ENCODE results near the gene SEC23IP.
A peak's percentile ranks its signal among the peaks of the same experiment; 100 is the strongest.
"Not testable (repeated sequence)": the region's sequence is repeated elsewhere in the genome, so short reads cannot be mapped to it uniquely, and the experiment has no call there.

The SEC23IP gene

GRCh38 chr10:119892188-119893065 lies at the start of gene SEC23IP:
TSS of gene SEC23IP (plus strand) at chr10:119892730. CDS start at chr10:119892783, 53 bp downstream.
- DNase-seq (ENCODE audit: low read depth) = peak; percentile 77

- DNase-seq (ENCODE audit: low read depth) = no peak
Observed at GRCh38 chr10:119845656-119846055, 46.9 kb upstream of the SEC23IP start.

- DNase-seq (ENCODE audit: low read depth) = peak; percentile 57
Observed at GRCh38 chr10:119849031-119849789, 43.3 kb upstream of the SEC23IP start.

GRCh38 chr10:119849944-119850343 lies 42.6 kb upstream of the SEC23IP start:
- DNase-seq (ENCODE audit: low read depth) = no peak

GRCh38 chr10:119852277-119852676 lies 40.3 kb upstream of the SEC23IP start:
- DNase-seq (ENCODE audit: low read depth) = no peak

- DNase-seq (ENCODE audit: low read depth) = no peak
Observed at GRCh38 chr10:119852822-119853221, 39.7 kb upstream of the SEC23IP start.

GRCh38 chr10:119853574-119853973 lies 39.0 kb upstream of the SEC23IP start:
- no peak for DNase-seq (ENCODE audit: low read depth)

GRCh38 chr10:119858063-119858462 lies 34.5 kb upstream of the SEC23IP start:
- DNase-seq (ENCODE audit: low read depth) = no peak

- DNase-seq (ENCODE audit: low read depth) = no peak
Observed at GRCh38 chr10:119859420-119860258, 32.9 kb upstream of the SEC23IP start.

GRCh38 chr10:119860866-119861607 lies 31.5 kb upstream of the SEC23IP start:
- DNase-seq (ENCODE audit: low read depth) = no peak

- no peak for DNase-seq (ENCODE audit: low read depth)
Observed at GRCh38 chr10:119862524-119862923, 30.0 kb upstream of the SEC23IP start.

GRCh38 chr10:119863951-119864565 lies 28.5 kb upstream of the SEC23IP start:
- DNase-seq (ENCODE audit: low read depth) = no peak

GRCh38 chr10:119865699-119866240 lies 26.8 kb upstream of the SEC23IP start:
- DNase-seq (ENCODE audit: low read depth) = no peak

- DNase-seq (ENCODE audit: low read depth) = no peak
Observed at GRCh38 chr10:119867317-119867716, 25.2 kb upstream of the SEC23IP start.

GRCh38 chr10:119869398-119869797 lies 23.1 kb upstream of the SEC23IP start:
- DNase-seq (ENCODE audit: low read depth) = not testable (repeated sequence)

GRCh38 chr10:119871881-119872609 lies 20.5 kb upstream of the SEC23IP start:
- no peak for DNase-seq (ENCODE audit: low read depth)

GRCh38 chr10:119872610-119872859 lies 20.0 kb upstream of the SEC23IP start, which contains the start of gene MCMBP:
TSS of gene MCMBP (minus strand) at chr10:119872843. CDS start at chr10:119872584, 259 bp downstream.
- no peak for DNase-seq (ENCODE audit: low read depth)

GRCh38 chr10:119872860-119873681 lies 19.5 kb upstream of the SEC23IP start:
- DNase-seq (ENCODE audit: low read depth) = no peak

- DNase-seq (ENCODE audit: low read depth) = no peak
Observed at GRCh38 chr10:119878524-119878923, 14.0 kb upstream of the SEC23IP start.

All from HS-5 (cell line).